K562 (cell line): ENCODE data around the gene XRN1. TPM values are rescaled to one million over a fixed set of nuclear protein-coding genes. Genes with fewer than 3 reads are reported as not detected.

Experiments used
- CBFA2T3 ChIP-seq: fragments of 450-650 bp; IDR thresholded peaks from 2 replicates; pipeline ENCODE4 v1.6.1; 2017
- HIVEP1 ChIP-seq: fragments of 250-450 bp; sonication (Bioruptor Pico); IDR thresholded peaks from 2 replicates; pipeline ENCODE4 v1.4.0; 2020; ENCODE audit warnings: mild to moderate bottlenecking
- HNRNPUL1 ChIP-seq: fragments of 200-400 bp; formaldehyde crosslinking; IDR thresholded peaks from 2 replicates; pipeline ENCODE4 v1.6.1; 2017; ENCODE audit warnings: low read length
- KLF10 ChIP-seq: fragments of 250-450 bp; sonication (Bioruptor Pico); IDR thresholded peaks from 2 replicates; pipeline ENCODE4 v1.6.1; 2021; ENCODE audit warnings: matching md5 sums
- L3MBTL2 ChIP-seq: fragments of 450-650 bp; IDR thresholded peaks from 2 replicates; pipeline ENCODE4 v1.6.1; 2016; ENCODE audit warnings: mild to moderate bottlenecking, moderate library complexity
- PHB2 ChIP-seq: fragments of 450-650 bp; IDR thresholded peaks from 2 replicates; pipeline ENCODE4 v1.6.1; 2017; ENCODE audit warnings: low read depth
- TBL1XR1 ChIP-seq, 2 experiments: IDR thresholded peaks; 2 replicates each; pipeline ENCODE4 v1.6.1; 2012; ENCODE audit warnings: improper control_type of control experiment in 2 of 2, low read length in 2 of 2, mild to moderate bottlenecking in 1 of 2
- TFAM ChIP-seq: fragments of 250-450 bp; sonication (Bioruptor Pico); conservative IDR thresholded peaks from 2 replicates; pipeline ENCODE4 v1.5.0; 2021; ENCODE audit warnings: mild to moderate bottlenecking, moderate library complexity
- UBTF ChIP-seq, 2 experiments: IDR thresholded peaks; 2 replicates each; pipeline ENCODE4 v1.6.1; 2012; ENCODE audit warnings: improper control_type of control experiment in 2 of 2, low read depth in 2 of 2, low read length in 2 of 2, borderline replicate concordance in 1 of 2
- ZNF12 ChIP-seq: sonication (generic); formaldehyde crosslinking; IDR thresholded peaks from 2 replicates; pipeline ENCODE4 v1.4.0; 2020; ENCODE audit warnings: mild to moderate bottlenecking, missing genetic modification reagents
- ZNF511 ChIP-seq: sonication (generic); formaldehyde crosslinking; IDR thresholded peaks from 2 replicates; pipeline ENCODE4 v1.8.0; 2022; ENCODE audit warnings: mild to moderate bottlenecking, missing genetic modification reagents
- ZNF707 ChIP-seq: fragments of 250-450 bp; sonication (Bioruptor Pico); conservative IDR thresholded peaks from 2 replicates; pipeline ENCODE4 v1.8.0; 2022; ENCODE audit warnings: inconsistent platforms, mild to moderate bottlenecking, moderate library complexity
- ZNF785 ChIP-seq: fragments of 250-450 bp; sonication (Bioruptor Pico); IDR thresholded peaks from 2 replicates; pipeline ENCODE4 v1.4.0; 2020; ENCODE audit warnings: mild to moderate bottlenecking
- polyA plus RNA-seq, 8 experiments: library from polyadenylated mRNA; depleted of rRNA in 4 of 8; stranded (reverse) in 5 of 8; unstranded in 3 of 8; fragments of >200 nt; fragmentation: Nextera tagmentation in 2 of 8; fragmentation: Illumina TruSeq in 1 of 8; extraction: Ambion mirVana in 2 of 8; extraction: Trizol in 1 of 8; gene quantifications; 2 replicates each; pipeline versions ENCODE4 v1.2.1 to v1.2.3, GENCODE V29; 2011 to 2014; ENCODE audit warnings: inconsistent platforms in 1 of 8, missing spikeins in 1 of 8
- total RNA-seq, 7 experiments: library from RNA; depleted of rRNA in 6 of 7; stranded (reverse); fragments of >200 nt in 6 of 7; fragmentation: Illumina TruSeq in 2 of 7; extraction: Trizol in 2 of 7; gene quantifications; 2 replicates each; pipeline versions ENCODE4 v1.2.1 to v1.2.3, GENCODE V29; 2011 to 2021; ENCODE audit warnings: low replicate concordance in 1 of 7

The XRN1 gene
- total and polyA plus RNA-seq, 9 of the 15 experiments (the other 6 are each of a cell fraction or from before 2014, with no cell fraction given): 3.1 to 28.4 (median 17.2) TPM

- TF ChIP-seq ZNF12 (CRISPR knock-in tag) (peak; percentile 68; the same call in 1 of the 2 replicates), HNRNPUL1 (no peak), ZNF707 (CRISPR knock-in tag) (no peak), PHB2 (no peak), KLF10 (CRISPR knock-in tag) (no peak), L3MBTL2 (peak; percentile 69), ZNF785 (CRISPR knock-in tag) (no peak), CBFA2T3 (no peak), TBL1XR1 (IDR thresholded peaks at IDR 0.05; ENCODE audit: low read length in 2 of 2) (peak in 1 of 2 experiments; percentile 77; a peak in 3 of 4 replicates), UBTF (IDR thresholded peaks at IDR 0.05; ENCODE audit: borderline replicate concordance in 1 of 2, low read depth in 2 of 2, low read length in 2 of 2) (peak; percentile 86 to 90; a peak in 3 of 4 replicates), TFAM (CRISPR knock-in tag) (no peak), ZNF511 (CRISPR knock-in tag) (no peak), HIVEP1 (CRISPR knock-in tag) (no peak)
Measured at GRCh38 chr3:142447852-142448823, at the start of gene XRN1 (continued).
